Body of pancreas (tissue), 4 donors: ENCODE measurements around the gene RAB6C.

Experiments used
- CTCF ChIP-seq, 7 experiments: fragments of 450-650 bp in 4 of 7; fragments of 200-600 bp in 3 of 7; sonication (generic) in 3 of 7; IDR thresholded peaks; one replicate each; pipeline ENCODE4 v1.5.1; 2016 to 2019; ENCODE audit warnings: antibody characterized with exemption in 7 of 7
- POLR2A ChIP-seq, 3 donors: fragments of 450-650 bp; IDR thresholded peaks; one replicate each; pipeline ENCODE4 v1.6.1; 2016; ENCODE audit warnings: antibody characterized with exemption in 3 of 3, mild to moderate bottlenecking in 2 of 3

DNA sequence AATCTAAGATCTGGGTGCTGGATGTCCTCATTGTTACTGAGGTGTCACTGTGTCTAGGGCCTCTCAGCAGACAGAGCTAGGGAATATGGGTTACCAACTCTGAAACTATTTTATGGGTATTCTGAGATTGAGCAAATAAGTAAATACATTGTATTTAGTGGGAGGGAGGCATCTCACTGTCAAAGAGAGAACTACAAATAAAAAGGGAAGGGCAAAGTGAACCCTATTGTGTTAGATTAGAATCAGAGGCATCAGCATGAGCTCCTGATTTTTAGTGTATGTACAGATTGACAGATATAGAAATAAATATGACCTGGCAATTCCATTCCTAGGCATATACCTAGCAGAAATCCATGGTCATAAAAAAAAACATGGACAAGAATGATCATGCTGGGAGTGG is 33.9 kb upstream of the RAB6C start:
- TF ChIP-seq CTCF (IDR thresholded peaks at IDR 0.05) (no peak), POLR2A (IDR thresholded peaks at IDR 0.05) (no peak)
